Measurements from ENCODE around the gene MUC20.
"Not testable (repeated sequence)": the region's sequence is repeated elsewhere in the genome, so short reads cannot be mapped to it uniquely, and the experiment has no call there.

MUC20 gene

DNA sequence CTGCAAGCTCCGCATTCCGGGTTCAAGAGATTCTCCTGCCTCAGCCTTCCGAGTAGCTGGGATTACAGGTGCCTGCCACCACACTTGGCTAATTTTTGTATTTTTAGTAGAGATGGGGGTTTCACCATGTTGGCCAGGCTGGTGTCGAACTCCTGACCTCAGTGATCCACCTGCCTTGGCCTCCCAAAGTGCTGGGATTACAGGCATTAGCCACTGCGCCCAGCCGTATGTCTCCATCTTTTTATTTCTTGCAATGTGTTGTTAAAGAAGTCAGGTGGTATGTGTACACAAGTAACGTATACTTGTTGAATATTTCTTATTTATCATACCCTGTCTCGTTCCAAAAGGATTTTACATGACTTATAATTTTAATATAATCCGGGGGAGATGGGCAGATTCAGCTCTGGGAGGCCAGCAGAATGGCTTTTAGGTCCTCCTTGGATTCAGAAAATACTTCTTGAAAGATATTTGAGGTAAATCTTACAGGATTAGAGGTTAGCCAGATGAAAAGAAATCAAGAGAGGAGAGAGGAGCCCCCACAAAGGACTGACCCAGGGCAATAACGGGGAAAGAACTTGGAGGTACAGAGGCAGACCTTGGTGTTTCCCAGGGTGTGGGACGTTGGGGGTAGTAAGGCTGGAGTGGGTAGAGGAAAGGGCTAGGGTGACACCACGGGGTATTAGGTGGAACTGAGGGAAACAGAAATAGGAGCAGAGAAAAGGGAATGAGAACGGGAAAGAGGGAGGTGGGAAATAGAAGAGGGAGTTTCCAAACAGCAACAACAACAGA lies 27.2 kb upstream of the MUC20 start:
- DNase-seq (ENCODE audit: low read depth in 2 of 2): no peak

DNA sequence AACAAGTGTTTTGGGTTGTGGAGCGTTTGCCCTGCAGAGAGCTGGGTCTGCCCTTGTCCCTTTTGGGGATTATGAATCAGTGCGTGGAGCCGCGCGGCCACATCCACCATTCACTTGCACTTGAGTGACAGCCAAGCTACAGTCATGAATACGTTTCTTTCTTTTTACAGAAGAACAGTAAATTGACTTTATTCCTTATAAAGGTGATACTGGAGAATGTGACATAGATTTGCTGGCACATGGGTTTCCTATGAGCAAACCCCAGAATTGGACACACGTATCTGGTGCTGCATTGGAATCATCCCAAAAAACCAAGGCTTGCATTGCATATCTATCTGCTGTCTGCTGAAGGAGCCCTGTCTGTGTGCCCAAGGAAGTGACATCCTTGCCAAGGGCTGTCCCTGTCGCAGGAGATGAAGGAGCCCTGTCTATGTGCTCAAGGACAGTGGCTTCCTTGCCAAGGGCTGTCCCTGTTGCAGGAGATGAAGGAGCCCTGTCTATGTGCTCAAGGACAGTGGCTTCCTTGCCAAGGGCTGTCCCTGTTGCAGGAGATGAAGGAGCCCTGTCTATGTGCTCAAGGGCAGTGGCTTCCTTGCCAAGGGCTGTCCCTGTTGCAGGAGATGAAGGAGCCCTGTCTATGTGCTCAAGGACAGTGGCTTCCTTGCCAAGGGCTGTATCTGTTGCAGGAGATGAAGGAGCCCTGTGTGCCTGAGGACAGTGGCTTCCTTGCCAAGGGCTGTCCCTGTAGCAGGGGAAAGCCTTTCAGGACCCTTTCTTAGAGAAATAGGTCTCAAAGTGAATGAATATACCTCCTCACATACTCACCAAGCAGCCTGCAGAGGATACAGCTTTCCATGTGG lies 26.3 kb upstream of the MUC20 start:
- DNase-seq (ENCODE audit: low read depth in 2 of 2): not testable (repeated sequence)

DNA sequence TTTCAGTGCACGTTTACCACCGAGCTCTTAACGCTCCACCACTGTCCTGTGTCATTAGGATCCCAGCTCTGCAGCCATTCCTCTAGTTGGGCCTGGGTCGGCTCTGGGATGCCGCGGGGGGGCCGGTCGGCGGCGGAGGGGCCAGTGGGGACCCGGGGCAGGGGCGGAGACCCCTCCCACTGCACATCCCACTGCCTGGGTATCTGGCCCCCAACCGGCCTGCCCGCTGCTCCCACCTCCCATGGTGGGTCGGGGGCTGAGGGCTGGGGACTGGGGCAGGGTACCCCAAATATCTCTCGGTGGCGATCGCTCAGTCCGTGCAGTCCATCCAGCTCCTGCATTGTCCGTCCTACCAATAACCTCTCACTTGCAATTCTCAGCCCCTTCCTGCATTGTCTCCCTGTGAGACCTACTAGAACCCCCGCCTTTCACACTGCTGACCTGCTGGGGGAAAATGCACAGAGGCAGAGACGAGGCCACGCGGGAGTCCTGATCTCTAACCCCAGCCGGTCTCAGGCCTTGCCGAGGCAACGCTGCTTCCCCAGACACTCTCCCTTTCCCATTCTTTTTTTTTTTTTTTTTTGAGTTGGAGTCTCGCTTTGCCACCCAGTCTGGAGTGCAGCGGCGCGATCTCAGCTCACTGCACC lies 24.0 kb upstream of the MUC20 start:
- DNase-seq (ENCODE audit: low read depth in 2 of 2): no peak

- DNase-seq (ENCODE audit: low read depth in 2 of 2): no peak
These were observed 23.0 kb upstream of the MUC20 start for GRCh38 chr3:195697582-195698324.

- no peak for DNase-seq (ENCODE audit: low read depth in 2 of 2)
These were observed 22.5 kb upstream of the MUC20 start for GRCh38 chr3:195698325-195698646.

DNA sequence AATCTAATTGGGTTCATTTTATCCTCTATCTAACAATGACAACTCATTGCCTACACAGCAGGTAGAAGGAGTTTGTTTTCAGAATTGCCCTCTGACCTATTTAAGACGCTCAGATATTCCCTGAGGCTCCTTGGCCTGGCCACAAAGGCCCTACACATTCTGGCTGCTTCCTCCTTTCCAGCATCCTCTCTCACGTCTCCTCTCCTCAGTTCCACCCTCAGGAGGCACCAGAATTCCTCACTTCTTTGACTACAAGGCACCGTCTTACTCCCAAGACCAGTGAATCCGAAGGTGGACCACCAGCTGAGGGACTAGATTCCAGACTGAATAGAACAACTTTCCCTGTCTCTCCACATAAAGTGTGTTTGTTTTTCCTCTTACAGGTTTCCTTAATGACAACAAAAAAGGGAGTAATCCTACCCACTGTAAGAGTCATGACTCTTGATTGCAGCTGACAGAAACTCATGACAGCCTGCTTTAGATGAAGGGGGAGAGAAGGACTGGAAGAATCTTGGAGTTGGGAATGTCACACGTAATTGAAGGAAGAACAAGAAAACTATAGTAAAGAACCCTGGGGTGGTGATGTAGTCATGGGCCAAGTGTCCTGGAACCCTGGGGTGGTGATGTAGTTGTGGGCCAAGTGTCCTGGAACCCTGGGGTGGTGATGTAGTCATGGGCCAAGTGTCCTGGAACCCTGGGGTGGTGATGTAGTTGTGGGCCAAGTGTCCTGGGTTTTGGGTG lies 22.0 kb upstream of the MUC20 start:
- DNase-seq (ENCODE audit: low read depth in 2 of 2): no peak

GRCh38 chr3:195699388-195699771 lies 21.4 kb upstream of the MUC20 start:
- DNase-seq (ENCODE audit: low read depth in 2 of 2): no peak

GRCh38 chr3:195699860-195700259 lies 20.9 kb upstream of the MUC20 start:
- DNase-seq (ENCODE audit: low read depth in 2 of 2): no peak

DNA sequence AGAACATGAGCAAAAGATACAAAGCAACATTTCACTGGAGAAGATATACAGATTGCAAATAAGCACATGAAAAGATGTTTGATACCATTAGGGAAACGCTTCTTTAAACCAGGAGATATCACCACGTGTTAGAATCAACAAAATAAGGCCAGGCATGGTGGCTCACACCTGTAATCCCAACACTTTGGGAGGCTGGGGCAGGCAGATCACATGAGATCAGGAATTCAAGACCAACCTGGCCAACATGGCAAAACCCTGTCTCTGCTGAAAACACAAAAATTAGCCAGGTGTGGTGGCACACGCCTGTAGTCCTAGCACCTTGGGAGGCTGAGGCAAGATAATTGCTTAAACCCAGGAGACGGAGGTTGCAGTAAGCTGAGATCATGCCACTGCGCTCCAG lies 20.5 kb upstream of the MUC20 start:
- no peak for DNase-seq (ENCODE audit: low read depth in 2 of 2)

- DNase-seq (ENCODE audit: low read depth in 2 of 2): no peak
These were observed 19.5 kb upstream of the MUC20 start for GRCh38 chr3:195701042-195701915.

GRCh38 chr3:195703776-195704175 lies 17.0 kb upstream of the MUC20 start:
- no peak for DNase-seq (ENCODE audit: low read depth in 2 of 2)

- DNase-seq (ENCODE audit: low read depth in 2 of 2): no peak
These were observed 16.3 kb upstream of the MUC20 start for GRCh38 chr3:195704433-195704999.

GRCh38 chr3:195705081-195705991 lies 15.4 kb upstream of the MUC20 start:
- no peak for DNase-seq (ENCODE audit: low read depth in 2 of 2)

- no peak for DNase-seq (ENCODE audit: low read depth in 2 of 2)
These were observed 12.7 kb upstream of the MUC20 start for GRCh38 chr3:195708061-195708460.

DNA sequence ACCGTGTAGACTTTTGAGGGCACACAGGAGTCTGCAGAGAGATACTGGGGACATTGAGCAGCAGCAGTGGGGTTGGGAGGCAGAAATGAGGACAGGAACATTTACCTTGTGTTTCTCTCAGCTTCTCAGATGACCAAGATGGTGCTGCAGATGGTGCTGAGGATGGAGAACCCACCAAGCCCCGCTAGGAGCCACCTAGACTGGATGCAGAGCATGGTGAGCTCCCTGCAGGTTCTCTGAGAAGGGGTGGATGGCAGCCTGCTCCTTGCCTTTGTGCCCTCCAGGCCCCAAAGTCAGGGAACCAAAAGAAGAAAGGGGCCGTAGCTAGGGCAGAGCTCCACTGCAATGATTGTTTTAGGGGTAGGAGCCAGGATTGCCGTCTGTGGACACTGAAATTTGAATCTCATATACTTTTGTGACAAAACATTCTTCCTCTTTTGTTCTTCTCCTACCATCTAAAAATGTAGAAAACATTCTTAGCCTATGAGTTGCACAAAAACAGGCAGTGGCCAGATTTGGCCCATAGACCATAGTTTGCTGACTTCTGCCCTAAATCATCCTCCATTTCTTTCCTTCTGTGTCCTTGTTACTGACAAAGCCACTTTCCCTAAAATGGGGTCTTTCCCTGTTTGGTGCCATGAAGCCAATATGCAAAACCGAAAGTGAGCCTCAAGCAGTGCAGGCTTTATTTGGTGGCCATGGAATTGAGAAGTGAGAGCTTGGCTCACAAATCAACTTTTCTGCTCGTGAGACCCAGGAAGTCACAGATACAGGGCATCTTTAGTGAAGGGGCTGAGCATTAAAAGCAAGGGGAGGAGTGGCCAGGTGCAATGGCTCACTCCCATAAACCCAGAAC lies 11.9 kb upstream of the MUC20 start:
- DNase-seq (ENCODE audit: low read depth in 2 of 2): no peak

DNA sequence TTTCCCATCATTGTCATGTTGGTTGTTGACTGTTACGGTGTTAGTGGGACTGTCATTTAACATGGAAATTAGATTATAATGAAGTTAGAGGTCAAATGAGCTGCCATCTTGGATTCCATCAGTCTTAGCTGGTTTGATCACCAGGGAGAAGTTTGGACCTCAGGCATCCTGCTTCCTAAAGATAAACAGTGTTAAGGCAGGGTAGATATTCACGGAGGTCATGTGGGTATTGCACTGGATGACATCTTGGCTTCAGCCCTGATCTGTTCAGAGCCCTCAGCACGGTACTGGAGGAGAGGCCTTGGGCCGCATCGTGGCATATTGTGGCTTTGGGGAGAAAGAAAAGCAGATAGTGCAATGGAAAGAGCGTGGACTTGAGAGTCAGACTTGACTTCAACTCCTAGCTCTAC lies 11.1 kb upstream of the MUC20 start:
- DNase-seq (ENCODE audit: low read depth in 2 of 2): no peak

- DNase-seq (ENCODE audit: low read depth in 2 of 2): not testable (repeated sequence)
These were observed 10.5 kb upstream of the MUC20 start for GRCh38 chr3:195710126-195710905.
